ENCODE results near the gene PCIF1. TPM values are rescaled to one million over a fixed set of nuclear protein-coding genes. Genes with fewer than 3 reads are reported as not detected.

The PCIF1 gene
- polyA plus RNA-seq, 3 donors = 41.0 to 54.9 (median 50.4) TPM

- Histone ChIP-seq H3K9ac (ENCODE audit: insufficient read depth, low read length, poor library complexity, severe bottlenecking) (peak within 1 kb of the TSS; percentile 98), H2AFZ (ENCODE audit: insufficient read depth, low read depth, low read length, poor library complexity, severe bottlenecking) (peak within 1 kb of the TSS; percentile 77), H3K4me2 (replicated peaks; ENCODE audit: extremely low read depth, low read length, poor library complexity, severe bottlenecking) (peak within 1 kb of the TSS; percentile 84), H3K79me2 (ENCODE audit: insufficient read depth, low read length) (peaks cover 35% of the 10 kb centered on the region), H4K20me1 (ENCODE audit: insufficient read depth, low read length) (peaks cover 30% of the 10 kb centered on the region), H3K27me3 (ENCODE audit: control insufficient read depth in 2 of 2, insufficient read depth in 2 of 2, low read length in 2 of 2) (no peaks in the 10 kb centered on the region), H3K36me3 (replicated peaks in 1 of 2; ENCODE audit: control insufficient read depth in 1 of 2, insufficient read depth in 2 of 2, low read length in 2 of 2) (peaks cover 25 to 27% of the 10 kb centered on the region in 2 donors), H3K27ac (ENCODE audit: low read depth in 1 of 2, low read length in 2 of 2) (peak within 1 kb of the TSS; percentile 97 to 99), H3K4me3 (replicated peaks in 1 of 3; ENCODE audit: low read depth in 2 of 3, low read length in 3 of 3) (peak within 1 kb of the TSS; percentile 90 to 96 (median 96)), H3K4me1 (ENCODE audit: control insufficient read depth in 1 of 2, insufficient read depth in 2 of 2, low read length in 2 of 2) (peaks cover 45 to 47% of the 10 kb centered on the region in 2 donors), H3K9me3 (replicated peaks in 1 of 2; ENCODE audit: control insufficient read depth in 1 of 2, insufficient read depth in 1 of 2, low read length in 2 of 2) (no peaks in the 10 kb centered on the region)
- peak; percentile 22 for TF ChIP-seq CTCF (IDR thresholded peaks at IDR 0.05)
- intact Hi-C loops (cut with micrococcal nuclease) = loop anchor here (1.0 to 5.0 kb wide), 5 partner anchors 37 to 160 kb away; partner anchors contain the start of genes PCIF1 (in 2 of the 2), NCOA5 (in 1 of the 2), PLTP (in 1 of the 2) and UBE2C (in 1 of the 2)
- Mint-ChIP-seq H3K4me3 (peak within 1 kb of the TSS; percentile 83 to 88), H3K36me3 (peaks cover 20 to 27% of the 10 kb centered on the region in 2 donors), H3K27ac (peak within 1 kb of the TSS; percentile 90 to 100 (median 100)), H3K9me3 (no peaks in the 10 kb centered on the region), H3K27me3 (ENCODE audit: low read depth in 3 of 3) (peaks cover 0 to 2% (median 0%) of the 10 kb centered on the region in 3 donors), H3K4me1 (peaks cover 37% of the 10 kb centered on the region)
- peak; percentile 86 to 98 (median 94) for DNase-seq
- under 1% methylated on average over 65 of the region's 72 CpGs for WGBS (ENCODE audit: insufficient coverage)
Measured at GRCh38 chr20:45971675-45972499, 37.4 kb downstream of the PCIF1 start, which contains the start of gene ZNF335. ZNF335 (minus strand) TSS chr20:45972203; CDS start chr20:45971410, 793 bp downstream.

GRCh38 chr20:45972500-45973183 lies 38.2 kb downstream of the PCIF1 start:
- WGBS (ENCODE audit: insufficient coverage) = 86% methylated on average over 4 of the region's 29 CpGs
- Histone ChIP-seq H3K27ac (ENCODE audit: low read depth in 1 of 2, low read length in 2 of 2) (peak overlapping the region; percentile 97 to 99), H2AFZ (ENCODE audit: insufficient read depth, low read depth, low read length, poor library complexity, severe bottlenecking) (peak overlapping the region; percentile 77), H4K20me1 (ENCODE audit: insufficient read depth, low read length) (peaks cover 27% of the 10 kb centered on the region), H3K9ac (ENCODE audit: insufficient read depth, low read length, poor library complexity, severe bottlenecking) (peak overlapping the region; percentile 98), H3K4me1 (ENCODE audit: control insufficient read depth in 1 of 2, insufficient read depth in 2 of 2, low read length in 2 of 2) (peaks cover 45 to 47% of the 10 kb centered on the region in 2 donors), H3K79me2 (ENCODE audit: insufficient read depth, low read length) (peaks cover 35% of the 10 kb centered on the region), H3K36me3 (replicated peaks in 1 of 2; ENCODE audit: control insufficient read depth in 1 of 2, insufficient read depth in 2 of 2, low read length in 2 of 2) (peaks cover 18 to 19% of the 10 kb centered on the region in 2 donors), H3K27me3 (ENCODE audit: control insufficient read depth in 2 of 2, insufficient read depth in 2 of 2, low read length in 2 of 2) (peaks cover 0 to 2% of the 10 kb centered on the region in 2 donors), H3K9me3 (replicated peaks in 1 of 2; ENCODE audit: control insufficient read depth in 1 of 2, insufficient read depth in 1 of 2, low read length in 2 of 2) (no peaks in the 10 kb centered on the region), H3K4me2 (replicated peaks; ENCODE audit: extremely low read depth, low read length, poor library complexity, severe bottlenecking) (peak overlapping the region; percentile 84), H3K4me3 (replicated peaks in 1 of 3; ENCODE audit: low read depth in 2 of 3, low read length in 3 of 3) (peak overlapping the region; percentile 18 to 96 (median 96))
- Mint-ChIP-seq H3K27me3 (ENCODE audit: low read depth in 3 of 3) (peaks cover 0 to 5% (median 1%) of the 10 kb centered on the region in 3 donors), H3K36me3 (peaks cover 13 to 19% of the 10 kb centered on the region in 2 donors), H3K27ac (peak overlapping the region; percentile 90 to 100 (median 100)), H3K9me3 (no peaks in the 10 kb centered on the region), H3K4me1 (peaks cover 37% of the 10 kb centered on the region), H3K4me3 (peak overlapping the region; percentile 83 to 87)
- intact Hi-C loops (cut with micrococcal nuclease) = loop anchor here (1.0 to 5.0 kb wide), 5 partner anchors 38 to 160 kb away; partner anchors contain the start of genes PCIF1 (in 2 of the 2), NCOA5 (in 1 of the 2), PLTP (in 1 of the 2) and UBE2C (in 1 of the 2)
- peak in 2 of 3 donors; percentile 96 to 98 for DNase-seq
- no peak for TF ChIP-seq CTCF (IDR thresholded peaks at IDR 0.05)

All from CD14-positive monocyte (primary cell).